ENCODE measurements around the gene CAPN5.
"Not testable (repeated sequence)": the region's sequence is repeated elsewhere in the genome, so short reads cannot be mapped to it uniquely, and the experiment has no call there.

Gene CAPN5

GRCh38 chr11:77085652-77086051, 18.9 kb downstream of the CAPN5 start:
- DNase-seq = no peak

DNA sequence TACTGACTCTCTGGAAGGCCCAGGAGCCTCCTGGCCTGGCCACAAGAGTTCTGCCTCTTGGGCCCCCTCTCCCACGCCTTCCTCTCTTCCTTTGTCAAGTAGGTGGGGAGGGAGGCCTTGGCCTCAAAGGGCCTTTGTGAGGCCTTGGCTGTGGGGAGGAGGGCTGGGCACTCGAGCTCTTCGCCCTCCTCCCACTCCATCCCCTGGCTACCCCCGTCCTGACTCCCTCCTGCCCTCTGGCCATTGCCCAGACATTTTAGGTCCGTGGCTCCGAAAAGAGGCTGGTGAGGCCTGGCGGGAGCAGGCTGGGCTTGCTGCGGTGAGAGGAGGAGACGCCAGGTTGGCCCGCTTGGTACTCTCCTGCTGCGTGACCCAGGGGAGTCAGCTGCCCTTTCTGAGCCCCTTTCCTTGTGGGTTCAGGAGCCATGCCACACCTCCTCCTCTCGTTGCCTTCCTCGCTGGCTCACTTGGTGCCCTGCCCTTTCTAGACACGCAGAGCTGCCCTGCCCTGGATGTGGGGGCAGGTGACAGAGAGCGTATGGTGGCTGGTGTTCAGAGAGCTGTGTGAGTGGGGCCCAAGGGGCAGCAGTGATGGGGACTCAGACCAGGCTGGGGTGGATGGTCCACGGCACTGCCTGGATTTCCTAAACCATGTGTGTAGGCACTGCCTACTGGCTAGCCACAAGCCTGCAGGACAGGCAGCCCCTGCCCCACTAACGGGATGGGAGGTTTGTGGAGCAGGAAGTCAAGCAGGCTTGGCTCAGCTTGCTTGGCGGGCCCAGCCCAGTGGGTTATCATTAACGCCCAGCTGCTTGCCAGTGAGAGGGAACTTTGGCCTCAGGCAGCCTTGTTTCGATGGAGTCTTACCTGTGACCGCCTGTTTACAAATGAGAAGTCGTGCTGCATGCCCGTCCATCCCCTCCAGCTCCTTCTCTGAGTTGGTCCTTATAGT, 20.0 kb downstream of the CAPN5 start:
- DNase-seq = no peak

- DNase-seq = no peak
Observed at GRCh38 chr11:77087723-77088225, 21.0 kb downstream of the CAPN5 start.

DNA sequence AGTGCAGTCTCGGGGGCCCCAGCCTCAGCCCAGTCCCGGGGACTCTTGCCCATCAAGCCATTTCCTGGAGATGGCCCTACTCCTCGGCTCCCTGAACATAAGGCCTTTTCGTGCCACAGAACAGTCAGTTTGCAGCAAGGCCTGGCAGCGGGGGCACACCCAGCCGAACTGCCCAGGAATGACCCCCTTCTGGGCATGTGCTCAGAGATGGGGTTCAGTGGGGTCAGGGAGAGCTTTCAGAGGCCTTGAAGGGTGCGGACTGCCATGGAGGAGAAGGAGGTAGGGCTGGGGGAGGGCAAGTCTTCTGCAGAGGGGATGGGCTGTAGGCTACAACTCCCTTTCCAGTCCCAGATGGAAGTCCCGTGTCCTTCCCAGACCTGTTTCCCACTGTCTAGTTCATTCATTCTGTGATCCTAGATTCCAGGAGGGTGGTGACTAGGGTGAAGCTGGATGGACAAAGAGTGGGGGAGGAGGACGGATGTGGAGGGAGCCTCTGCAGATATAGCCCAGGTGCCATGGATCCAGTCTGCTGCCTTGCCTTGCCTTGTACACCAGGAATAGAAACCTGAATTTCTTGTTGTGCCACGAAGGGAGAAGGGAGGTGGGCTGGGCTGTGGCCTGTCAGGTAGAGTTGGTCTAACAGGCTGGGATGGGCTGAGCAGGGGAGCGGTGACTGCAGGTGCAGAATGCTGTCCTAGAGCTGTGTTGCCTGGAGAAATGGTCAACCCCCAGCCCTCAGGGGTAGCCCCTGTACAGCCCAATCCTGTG, 21.6 kb downstream of the CAPN5 start:
- DNase-seq = no peak

GRCh38 chr11:77089004-77089545, 22.3 kb downstream of the CAPN5 start:
- no peak for DNase-seq

DNA sequence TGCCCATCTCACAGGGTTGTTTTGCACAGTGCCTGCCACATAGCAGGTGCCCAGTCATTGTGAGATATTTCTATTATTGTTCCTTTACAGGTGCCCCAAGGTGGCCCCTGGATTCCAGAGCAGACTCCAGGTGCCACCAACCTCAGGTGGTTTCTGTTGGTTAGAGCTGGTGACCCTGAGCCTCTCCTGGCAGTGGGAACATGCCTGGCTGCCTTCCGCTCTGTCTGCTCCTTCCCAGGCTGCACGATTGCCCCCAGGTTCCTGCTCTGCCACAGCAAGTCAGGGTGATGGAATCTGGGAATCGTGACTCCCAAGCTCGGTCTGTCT, 23.2 kb downstream of the CAPN5 start:
- no peak for DNase-seq

GRCh38 chr11:77090373-77091111, 23.8 kb downstream of the CAPN5 start:
- DNase-seq = no peak

- DNase-seq = peak; percentile 69 to 76
Observed at GRCh38 chr11:77091146-77091940, 24.6 kb downstream of the CAPN5 start.

DNA sequence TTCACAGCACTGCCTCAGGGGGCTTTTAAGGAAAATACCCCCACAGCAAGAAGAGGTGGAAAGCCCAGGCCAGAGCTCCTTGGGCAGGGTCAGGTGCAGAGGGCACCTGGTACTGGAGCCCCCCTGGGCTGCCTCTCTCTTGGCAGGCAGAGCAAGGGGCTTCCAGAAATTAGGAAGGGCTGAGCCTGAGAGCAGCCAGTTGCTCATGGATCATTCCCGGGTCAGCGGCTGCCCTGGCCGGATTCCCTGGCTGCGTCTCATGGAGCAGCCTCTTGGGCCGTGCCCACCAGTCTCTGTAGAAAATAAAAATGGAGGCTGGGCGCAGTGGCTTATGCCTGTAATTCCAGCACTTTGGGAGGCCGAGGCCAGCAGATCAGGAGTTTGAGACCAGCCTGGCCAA, 25.6 kb downstream of the CAPN5 start:
- DNase-seq = no peak

- DNase-seq = no peak
Observed at GRCh38 chr11:77093056-77093891, 26.5 kb downstream of the CAPN5 start.

DNA sequence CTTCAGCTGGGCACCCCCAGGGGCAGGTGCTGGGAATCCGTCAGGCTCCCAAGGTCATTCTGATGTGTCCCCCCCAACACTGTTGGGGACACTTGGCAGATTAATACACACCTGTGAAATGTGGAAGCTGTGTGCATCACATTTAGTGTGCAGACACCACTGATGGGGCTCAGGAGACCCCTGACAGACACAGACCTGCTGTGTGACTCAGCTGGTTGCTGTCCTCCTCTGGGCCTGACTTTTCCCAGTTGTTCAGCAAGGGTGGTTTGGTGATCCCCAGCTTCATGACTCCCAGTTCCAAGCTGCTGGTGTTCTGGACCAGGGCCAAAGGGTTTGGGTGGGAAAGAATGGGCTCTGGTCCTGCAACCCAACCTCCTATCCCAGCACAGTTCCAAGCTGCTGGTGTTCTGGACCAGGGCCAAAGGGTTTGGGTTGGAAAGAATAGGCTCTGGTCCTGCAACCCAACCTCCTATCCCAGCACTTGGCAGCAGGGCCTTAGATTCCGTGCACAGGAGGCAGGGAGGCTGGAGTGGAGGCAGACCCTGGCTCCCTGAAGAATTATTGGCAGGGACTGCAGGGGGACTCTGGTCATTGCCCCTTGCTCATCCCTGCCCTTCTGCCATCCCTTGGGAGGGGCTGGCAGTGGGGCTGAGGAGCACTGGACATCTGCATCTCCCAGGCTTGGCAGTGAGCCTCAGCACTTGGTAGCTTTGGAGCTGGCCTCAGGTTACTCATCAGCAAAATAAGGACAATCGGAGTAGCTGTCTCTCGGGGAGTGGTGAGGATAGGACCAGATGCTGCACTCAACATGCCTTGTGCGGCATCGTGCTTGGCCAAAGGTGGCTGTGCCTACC, 27.4 kb downstream of the CAPN5 start:
- no peak for DNase-seq

GRCh38 chr11:77094841-77095365, 28.1 kb downstream of the CAPN5 start:
- no peak for DNase-seq

DNA sequence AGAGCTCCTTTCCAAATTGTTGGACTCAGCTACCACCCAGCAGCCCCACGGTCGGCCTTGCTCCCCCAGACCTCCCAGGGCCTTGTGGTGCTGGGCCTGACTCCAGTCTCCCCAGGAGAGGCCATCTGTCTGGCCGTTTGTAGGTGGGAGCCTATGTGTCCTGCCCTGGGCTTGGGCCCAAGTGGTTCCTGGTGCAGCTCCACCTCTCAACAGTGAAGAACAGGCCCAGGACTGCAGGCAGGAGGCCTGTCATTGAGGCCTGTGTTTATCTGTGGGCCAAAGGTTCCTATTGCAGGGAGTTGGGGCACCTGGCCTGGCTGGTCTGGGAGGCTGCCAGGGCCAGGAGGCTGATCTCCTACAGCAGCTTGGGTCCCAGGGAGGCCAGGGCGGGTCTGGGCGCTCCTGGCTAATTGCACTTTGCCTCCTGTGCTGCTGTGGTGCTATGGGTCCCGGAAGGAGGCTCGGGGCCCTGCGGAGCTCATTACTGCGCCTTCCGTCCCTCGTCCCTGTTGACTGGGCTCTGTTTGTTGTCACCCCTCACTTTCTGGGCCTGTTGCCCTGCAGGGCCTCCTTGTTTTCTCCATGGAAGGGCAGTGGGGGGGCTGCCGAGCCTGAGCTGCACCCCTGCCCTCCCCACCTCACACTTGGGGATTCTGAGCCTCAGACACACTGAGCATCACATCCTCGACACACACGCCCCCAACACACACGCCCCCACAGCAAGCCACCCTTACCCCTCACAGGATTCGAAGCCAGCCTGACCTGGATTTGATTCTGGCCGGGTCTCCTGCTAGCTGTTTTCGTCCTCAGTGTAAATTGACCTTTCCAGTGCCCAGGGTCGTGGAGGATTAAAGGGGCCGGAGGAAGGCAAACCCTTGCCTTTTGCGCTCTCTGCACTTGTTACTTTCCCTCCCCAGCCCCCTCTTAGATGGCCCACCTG, 29.1 kb downstream of the CAPN5 start:
- no peak for DNase-seq

GRCh38 chr11:77096591-77097019, 29.8 kb downstream of the CAPN5 start:
- DNase-seq = no peak

DNA sequence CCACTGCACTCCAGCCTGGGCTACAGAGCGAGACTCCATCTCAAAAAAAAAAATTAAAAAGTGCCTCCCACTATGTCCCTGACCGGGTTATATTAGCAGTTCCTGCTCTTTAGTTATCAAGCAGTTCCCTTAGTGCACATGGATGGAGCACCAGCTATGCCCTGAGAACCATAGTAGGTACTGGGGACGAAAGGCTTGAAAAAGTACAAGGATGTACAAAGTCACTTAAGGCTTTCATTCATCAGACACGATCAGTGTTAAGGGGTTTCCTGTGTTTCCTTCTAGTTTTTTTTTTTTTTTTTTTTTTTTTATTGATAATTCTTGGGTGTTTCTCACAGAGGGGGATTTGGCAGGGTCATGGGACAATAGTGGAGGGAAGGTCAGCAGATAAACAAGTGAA, 30.4 kb downstream of the CAPN5 start:
- DNase-seq = not testable (repeated sequence)

GRCh38 chr11:77100166-77101042, 33.6 kb downstream of the CAPN5 start:
- no peak for DNase-seq

DNA sequence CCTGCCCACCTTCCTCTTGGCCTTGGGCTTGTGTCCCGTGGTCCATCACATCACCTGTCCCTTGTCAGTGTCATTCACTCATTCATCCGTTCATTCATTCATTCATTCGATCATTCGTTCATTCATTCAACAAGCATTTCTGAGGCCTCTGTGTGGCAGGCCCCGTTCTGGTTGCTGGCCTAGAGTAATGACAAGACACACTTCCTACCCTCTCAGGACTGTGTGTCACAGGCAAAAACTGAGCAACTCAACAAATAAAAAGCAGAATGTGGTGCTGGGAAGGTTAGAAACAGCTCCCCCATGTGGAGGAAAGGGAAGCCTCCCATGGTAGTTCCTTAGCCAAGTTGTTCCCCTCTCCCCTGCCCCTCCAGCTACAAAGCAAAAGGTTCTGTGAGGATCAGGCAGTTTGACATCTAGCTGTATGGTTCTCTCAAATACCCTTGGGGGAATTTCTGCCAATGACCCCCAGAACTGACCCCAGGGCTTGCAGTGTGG, 34.3 kb downstream of the CAPN5 start:
- DNase-seq = no peak

Measured in NCI-H2081 (cell line).